Eye (tissue), 1 donor: ENCODE measurements around the gene PIEZO1.
A peak's percentile ranks its signal among the peaks of the same experiment; 100 is the strongest.

Source experiments
- DNase-seq: peaks from one replicate; pipeline ENCODE4 v3.0.0-alpha.2; 2015

Gene PIEZO1

DNA sequence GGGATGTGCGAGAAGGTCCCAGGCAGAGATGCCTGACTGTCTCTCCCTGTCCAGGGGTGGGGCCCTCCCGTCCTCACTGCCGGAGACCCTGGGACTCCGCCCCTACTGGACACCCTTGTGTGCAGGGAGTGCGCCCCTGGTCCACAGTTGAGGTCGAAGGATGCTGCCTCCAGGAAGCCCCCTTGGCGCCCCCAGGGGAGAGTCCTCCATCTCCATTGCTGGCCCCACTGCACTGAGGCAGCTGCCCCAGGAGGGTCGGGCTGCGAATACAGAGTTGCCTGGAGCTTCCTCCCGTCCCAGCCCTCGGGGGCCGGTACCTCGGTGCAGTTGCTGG is 52.1 kb downstream of the PIEZO1 start:
- no peak for DNase-seq

- no peak for DNase-seq
Measured at GRCh38 chr16:88732172-88732960, 52.7 kb downstream of the PIEZO1 start.

DNA sequence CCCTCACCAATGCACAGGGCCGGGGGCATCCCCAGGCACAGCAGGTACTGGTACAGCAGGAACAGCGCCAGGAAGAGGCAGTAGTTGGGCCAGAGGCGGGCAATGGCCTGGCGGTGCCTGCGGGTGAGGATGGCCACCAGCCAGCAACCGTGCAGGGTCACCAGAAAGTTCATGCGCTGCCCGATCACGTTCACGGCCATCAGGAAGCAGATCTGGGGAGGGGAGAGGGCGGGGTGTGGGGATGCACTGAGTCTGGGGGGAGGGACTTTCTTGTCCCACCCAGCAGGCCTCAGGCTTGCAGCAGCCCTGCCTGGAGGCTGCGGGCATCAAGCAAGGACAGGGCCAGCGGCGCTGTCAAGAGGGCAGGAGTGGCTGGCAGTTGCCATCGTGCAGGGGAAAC is 53.3 kb downstream of the PIEZO1 start:
- no peak for DNase-seq

- DNase-seq, result peak; percentile 67
Measured at GRCh38 chr16:88730632-88731607, 54.1 kb downstream of the PIEZO1 start.

- peak; percentile 80 for DNase-seq
Measured at GRCh38 chr16:88727871-88728270, 57.1 kb downstream of the PIEZO1 start.

DNA sequence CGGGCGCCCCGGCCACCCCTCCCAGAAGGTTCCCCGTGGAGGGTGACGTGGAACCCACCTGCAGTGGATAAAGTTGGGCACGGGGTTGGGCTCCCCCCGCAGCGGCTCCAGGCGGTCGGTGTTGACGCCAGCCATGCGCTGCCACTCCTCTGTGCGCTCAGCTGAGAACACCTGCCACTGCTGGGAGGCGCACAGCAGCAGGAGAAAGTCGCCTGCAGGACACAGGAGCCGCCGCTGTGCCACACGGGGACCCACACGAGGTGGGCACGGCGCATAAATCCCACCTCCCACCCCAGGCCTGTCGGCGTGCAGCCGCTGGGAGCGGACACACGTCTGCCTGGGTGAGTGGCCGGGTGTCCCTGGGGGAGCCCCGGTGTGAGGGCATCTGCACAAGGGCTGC is 58.0 kb downstream of the PIEZO1 start:
- DNase-seq, result no peak

DNA sequence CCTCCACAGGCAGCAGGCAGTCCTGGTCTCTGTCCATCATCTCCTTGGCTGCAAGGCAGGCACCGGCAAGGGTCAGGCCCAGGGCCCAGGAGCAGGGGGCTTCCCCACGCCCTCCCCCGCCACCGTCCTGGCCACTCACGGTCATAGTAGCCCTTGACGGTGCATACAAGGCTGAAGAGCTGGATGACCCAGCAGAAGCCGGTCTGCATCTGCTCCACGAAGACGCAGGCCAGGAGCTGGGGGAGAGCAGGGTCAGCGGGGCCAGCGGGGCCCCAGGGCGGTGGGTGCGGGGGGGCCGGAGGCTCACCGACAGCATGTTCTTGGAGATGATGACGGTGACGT is 58.6 kb downstream of the PIEZO1 start:
- DNase-seq, result no peak

DNA sequence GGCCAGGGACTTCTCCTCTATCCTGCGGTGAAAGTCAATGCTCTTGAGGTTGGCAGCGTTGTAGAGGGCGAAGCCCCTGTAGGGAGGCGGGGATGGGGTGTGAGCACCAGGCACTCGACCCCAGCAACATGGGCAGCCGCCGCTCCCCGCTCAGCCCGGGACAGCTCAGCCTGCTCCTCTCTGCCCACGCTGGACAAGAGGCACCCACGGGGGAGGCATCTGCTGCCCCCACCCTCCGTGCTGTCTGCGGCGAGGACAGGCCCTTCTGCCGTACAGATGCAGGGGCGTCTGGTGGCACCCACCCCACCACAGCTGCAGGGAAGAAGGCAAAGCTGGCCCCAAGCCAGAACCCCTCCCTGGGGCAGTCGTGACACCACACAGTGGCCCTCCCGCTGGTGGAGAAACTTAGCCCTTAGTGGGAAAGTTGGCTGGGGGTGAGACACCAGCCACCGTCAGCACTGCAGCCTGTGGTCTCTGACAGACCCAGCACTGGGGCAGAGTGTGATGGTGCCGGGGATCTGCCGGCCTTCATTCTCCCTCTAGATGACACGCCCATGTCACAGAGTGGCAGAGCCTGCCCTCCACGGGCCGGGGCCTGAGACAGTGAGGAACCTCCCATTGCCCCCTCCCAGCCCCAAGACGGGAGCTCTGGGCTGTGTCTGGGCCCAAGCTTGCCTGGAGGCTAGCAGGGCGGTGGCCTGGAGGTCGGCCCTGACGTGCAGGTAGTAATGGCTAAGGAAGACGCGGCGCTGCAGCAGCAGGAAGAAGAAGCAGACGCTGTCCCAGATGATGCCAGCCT is 59.2 kb downstream of the PIEZO1 start:
- no peak for DNase-seq

DNA sequence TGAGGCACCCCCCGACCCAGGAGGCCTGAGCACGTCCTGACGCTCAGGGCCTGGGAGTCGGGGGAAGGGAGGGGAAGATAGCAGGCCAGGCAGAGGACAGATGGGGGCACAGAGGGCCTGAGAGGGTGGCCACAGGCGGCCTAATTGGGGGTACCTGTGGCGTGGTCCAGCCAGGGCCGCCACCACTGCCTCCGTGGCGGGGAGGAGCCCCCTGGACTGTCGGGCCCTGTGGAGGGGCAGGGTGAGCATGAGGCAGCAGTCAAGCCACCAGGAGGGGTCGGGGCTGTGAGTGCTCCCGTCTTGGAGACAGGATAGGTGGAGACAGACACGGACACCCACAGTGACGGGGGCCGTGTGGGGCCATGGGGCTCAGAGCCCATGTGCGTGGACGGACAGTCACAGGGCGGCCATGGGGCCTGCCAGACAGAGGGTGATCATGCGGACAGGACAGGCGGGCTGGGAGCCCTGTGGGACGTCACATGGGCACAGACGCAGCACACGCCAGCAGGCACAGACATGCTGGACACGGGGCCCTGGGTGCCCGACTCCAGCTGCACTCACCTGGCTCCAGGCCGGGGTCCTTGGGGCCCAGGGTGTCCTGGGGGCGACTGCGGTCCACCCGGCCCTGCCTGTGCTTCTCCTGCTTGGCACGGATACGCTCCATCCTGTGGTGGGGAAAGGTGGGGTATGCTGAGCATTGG is 60.0 kb downstream of the PIEZO1 start:
- no peak for DNase-seq

GRCh38 chr16:88723911-88724310 is 61.1 kb downstream of the PIEZO1 start:
- DNase-seq, result no peak

- no peak for DNase-seq
Measured at GRCh38 chr16:88723507-88723887, 61.5 kb downstream of the PIEZO1 start.

GRCh38 chr16:88722784-88723506 is 62.1 kb downstream of the PIEZO1 start:
- no peak for DNase-seq

- DNase-seq, result no peak
Measured at GRCh38 chr16:88721815-88722755, 62.9 kb downstream of the PIEZO1 start.

- no peak for DNase-seq
Measured at GRCh38 chr16:88721236-88721635, 63.8 kb downstream of the PIEZO1 start.

DNA sequence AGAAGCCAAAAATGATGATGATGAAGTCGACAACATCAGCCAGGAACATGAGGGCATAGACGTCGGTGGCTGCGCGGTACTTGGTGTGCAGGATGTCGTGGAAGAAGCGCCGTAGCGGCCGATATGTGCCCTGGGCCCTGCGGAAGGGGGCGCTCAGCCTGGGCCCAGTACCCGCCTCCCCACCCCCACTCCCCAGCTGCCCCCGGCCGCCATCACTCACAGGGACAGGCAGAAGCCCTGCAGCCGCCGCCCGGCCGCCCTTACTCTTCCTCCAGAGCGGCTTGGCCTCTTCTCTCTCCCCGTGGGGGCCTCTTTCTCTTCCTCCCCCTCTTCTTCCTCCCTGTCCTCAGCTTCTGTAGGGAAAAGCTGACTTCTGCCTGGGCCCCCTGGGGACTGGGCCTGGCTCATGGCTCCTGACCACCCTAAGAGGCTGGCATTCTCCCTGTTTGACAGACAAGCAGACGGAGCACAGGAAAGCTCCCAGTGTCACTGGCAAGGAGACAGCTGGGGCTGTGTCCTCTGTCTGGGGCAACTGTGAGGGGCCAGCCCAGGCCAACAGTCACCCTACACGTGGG is 64.5 kb downstream of the PIEZO1 start:
- DNase-seq, result no peak

DNA sequence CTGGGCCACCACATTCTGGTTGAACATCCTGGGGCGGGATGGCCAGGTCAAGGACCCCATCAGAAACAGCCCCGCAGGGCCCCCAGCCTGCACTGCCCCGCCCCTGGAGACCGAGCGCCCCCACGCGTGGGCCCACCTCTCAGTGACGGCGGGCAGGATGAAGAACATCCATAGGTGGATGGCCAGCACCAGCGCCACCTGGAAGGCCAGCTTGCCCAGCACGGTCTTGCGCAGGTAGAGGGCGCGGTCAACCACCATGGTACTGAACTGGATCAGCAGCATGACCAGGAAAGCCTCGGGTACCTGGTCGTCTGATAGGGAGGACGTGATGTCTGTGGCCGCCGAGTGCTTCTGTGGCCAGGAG is 65.1 kb downstream of the PIEZO1 start:
- no peak for DNase-seq

- no peak for DNase-seq
Measured at GRCh38 chr16:88719267-88719932, 65.6 kb downstream of the PIEZO1 start.

DNA sequence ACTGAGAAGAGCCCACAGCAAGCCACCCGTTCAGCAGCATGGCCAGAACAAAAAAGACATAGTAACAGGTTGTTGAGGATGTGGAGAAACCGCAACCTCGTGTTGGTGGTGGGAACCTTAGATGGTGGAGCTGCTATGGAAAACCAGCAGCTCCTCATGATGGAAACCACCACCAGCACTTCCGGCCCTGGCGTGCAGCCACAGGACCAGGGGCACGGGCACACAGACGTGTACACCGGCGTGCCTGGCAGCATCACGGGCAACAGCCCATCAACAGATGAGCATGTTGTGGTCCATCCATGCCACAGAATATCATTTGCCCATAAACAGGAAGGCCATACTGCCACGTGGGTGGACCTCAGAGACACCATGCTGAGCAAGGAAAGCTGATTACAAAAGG is 66.8 kb downstream of the PIEZO1 start:
- no peak for DNase-seq

DNA sequence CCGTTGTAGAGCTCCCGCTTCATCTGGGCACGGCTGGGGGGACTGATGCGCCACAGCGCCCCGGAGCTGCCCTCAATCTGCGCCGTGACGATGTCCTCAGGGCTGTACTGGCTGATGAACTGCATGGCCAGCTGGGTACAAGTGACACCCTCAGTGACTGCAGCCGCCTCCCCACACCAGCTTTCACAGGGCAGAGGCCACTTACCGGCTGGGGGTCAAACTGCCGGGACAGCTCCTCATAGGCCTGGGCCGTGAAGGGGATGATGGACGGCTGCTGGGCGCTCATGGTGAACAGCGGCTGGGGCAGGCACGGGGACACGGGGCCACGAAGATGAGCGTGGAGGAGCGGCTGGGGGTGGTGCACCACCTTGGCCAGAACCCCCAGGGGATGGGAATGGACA is 68.4 kb downstream of the PIEZO1 start:
- no peak for DNase-seq

DNA sequence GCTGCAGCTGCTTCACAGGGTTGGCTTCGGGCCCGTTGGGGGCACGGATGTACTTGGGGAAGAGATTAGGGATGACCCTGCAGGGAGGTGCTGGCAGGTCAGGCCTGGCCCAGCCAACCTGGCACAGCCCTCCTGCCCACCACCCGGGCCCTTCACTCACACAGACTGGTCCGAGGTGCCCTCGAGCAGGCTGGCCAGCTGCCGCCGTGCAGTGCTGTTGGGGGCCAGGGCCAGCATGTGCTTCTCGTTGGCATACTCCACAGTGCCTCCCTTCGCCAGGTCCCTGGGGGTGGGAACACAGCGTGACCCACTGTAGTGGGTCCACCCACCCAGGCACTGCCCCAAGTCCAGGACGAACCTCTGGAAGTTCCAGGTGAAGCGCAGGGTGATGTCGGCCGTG is 68.8 kb downstream of the PIEZO1 start:
- no peak for DNase-seq
